HCT116 (cell line): ENCODE measurements around the gene TCHP.

ENCODE experiments used
- CTCF ChIP-seq, 3 experiments: fragments of 200-600 bp in 1 of 3; sonication (generic) in 1 of 3; IDR thresholded peaks in 2 of 3; conservative IDR thresholded peaks in 1 of 3; 2 replicates each; pipeline ENCODE4 v1.5.1; 2012 to 2017; ENCODE audit warnings: low read depth in 2 of 3, low read length in 2 of 3, antibody characterized with exemption in 1 of 3, borderline replicate concordance in 1 of 3, control low read depth in 1 of 3, mild to moderate bottlenecking in 1 of 3, mixed read lengths in 1 of 3, mixed run types in 1 of 3, moderate library complexity in 1 of 3; ENCODE audit not compliant: insufficient read depth in 1 of 3
- EZH2phosphoT487 ChIP-seq: fragments of 200-600 bp; IDR thresholded peaks from 2 replicates; pipeline ENCODE4 v1.6.1; 2018; ENCODE audit warnings: antibody characterized with exemption, borderline replicate concordance
- JUND ChIP-seq: IDR thresholded peaks from 2 replicates; pipeline ENCODE4 v1.6.1; 2012
- POLR2A ChIP-seq: IDR thresholded peaks from 2 replicates; pipeline ENCODE4 v1.7.0; 2011; ENCODE audit warnings: borderline replicate concordance; ENCODE audit not compliant: insufficient read depth, insufficient read length; ENCODE audit errors: extremely low read depth
- POLR2AphosphoS5 ChIP-seq: IDR thresholded peaks from 2 replicates; pipeline ENCODE4 v1.6.1; 2011; ENCODE audit warnings: mild to moderate bottlenecking, low read depth, low read length, moderate library complexity
- SP1 ChIP-seq: IDR thresholded peaks from 2 replicates; pipeline ENCODE4 v1.6.1; 2012; ENCODE audit warnings: low read depth
- YY1 ChIP-seq: IDR thresholded peaks from 2 replicates; pipeline ENCODE4 v1.6.1; 2011; ENCODE audit warnings: low read length, low read depth, moderate library complexity, mild to moderate bottlenecking; ENCODE audit not compliant: insufficient replicate concordance; ENCODE audit errors: extremely low read depth

GRCh38 chr12:109858764-109859163 is 41.3 kb upstream of the TCHP start:
- TF ChIP-seq CTCF (IDR thresholded peaks at IDR 0.05 in 2 of 3, conservative IDR thresholded peaks at IDR 0.05 in 1 of 3; ENCODE audit: borderline replicate concordance in 1 of 3, insufficient read depth in 1 of 3, low read depth in 2 of 3, low read length in 2 of 3) (no peak), JUND (no peak), POLR2AphosphoS5 (no peak), POLR2A (no peak), EZH2phosphoT487 (no peak), SP1 (no peak), YY1 (no peak)
